ENCODE results near the gene POGZ. TPM values are rescaled to one million over a fixed set of nuclear protein-coding genes. Genes with fewer than 3 reads are reported as not detected.

The POGZ gene
- total and polyA plus RNA-seq, 2 of the 13 experiments (the other 11 are each of a cell fraction or from before 2014, with no cell fraction given), result 15.3 to 45.6 TPM

GRCh38 chr1:151502035-151502700 is 42.9 kb upstream of the POGZ start:
- intact Hi-C loops (cut with micrococcal nuclease; ENCODE audit: unreplicated experiment), result no loop called here
- Histone ChIP-seq H3K27me3 (ENCODE audit: control insufficient read depth in 1 of 2, insufficient read depth in 2 of 2, low read length in 2 of 2) (no peaks in the 10 kb centered on the region; a peak in 1 of 5 replicates), H3K4me2 (ENCODE audit: low read depth, low read length) (peak overlapping the region; percentile 32; the same call in 1 of the 2 replicates), H3K9ac (ENCODE audit: insufficient read depth, low read depth, low read length) (no peak overlapping the region), H2AFZ (ENCODE audit: low read length) (no peak overlapping the region), H3K79me2 (ENCODE audit: insufficient read depth, low read length) (no peaks in the 10 kb centered on the region), H3K9me3 (ENCODE audit: low read length) (no peaks in the 10 kb centered on the region), H3K4me1 (ENCODE audit: insufficient read depth, low read length) (peaks cover 22% of the 10 kb centered on the region), H3K36me3 (replicated peaks in 1 of 2; ENCODE audit: control insufficient read depth in 1 of 2, insufficient read depth in 2 of 2, low read length in 2 of 2) (no peaks in the 10 kb centered on the region), H4K20me1 (ENCODE audit: insufficient read depth, low read length) (no peaks in the 10 kb centered on the region), H3K27ac (ENCODE audit: extremely low read length, insufficient read depth, low read length) (no peak overlapping the region), H3K4me3 (replicated peaks in 1 of 3; ENCODE audit: insufficient read depth in 1 of 3, low read depth in 2 of 3, low read length in 3 of 3) (no peak overlapping the region)
- TF ChIP-seq ZNF10 (CRISPR knock-in tag; IDR thresholded peaks at IDR 0.05; ENCODE audit: borderline replicate concordance, low read depth) (no peak), ZFP62 (CRISPR knock-in tag; IDR thresholded peaks at IDR 0.05) (no peak), GLMP (CRISPR knock-in tag; IDR thresholded peaks at IDR 0.05; ENCODE audit: borderline replicate concordance) (no peak), ZNF362 (CRISPR knock-in tag; IDR thresholded peaks at IDR 0.05; ENCODE audit: borderline replicate concordance) (no peak), SAP130 (CRISPR knock-in tag; IDR thresholded peaks at IDR 0.05; ENCODE audit: low read depth) (no peak), KDM2A (CRISPR knock-in tag; IDR thresholded peaks at IDR 0.05; ENCODE audit: borderline replicate concordance, low read depth) (no peak), HOXD1 (CRISPR knock-in tag; IDR thresholded peaks at IDR 0.05) (no peak), KDM6A (CRISPR knock-in tag; IDR thresholded peaks at IDR 0.05; ENCODE audit: low read depth) (no peak), ZNF761 (CRISPR knock-in tag; conservative IDR thresholded peaks at IDR 0.05) (no peak)
- TF ChIP-seq, protein P1, sequence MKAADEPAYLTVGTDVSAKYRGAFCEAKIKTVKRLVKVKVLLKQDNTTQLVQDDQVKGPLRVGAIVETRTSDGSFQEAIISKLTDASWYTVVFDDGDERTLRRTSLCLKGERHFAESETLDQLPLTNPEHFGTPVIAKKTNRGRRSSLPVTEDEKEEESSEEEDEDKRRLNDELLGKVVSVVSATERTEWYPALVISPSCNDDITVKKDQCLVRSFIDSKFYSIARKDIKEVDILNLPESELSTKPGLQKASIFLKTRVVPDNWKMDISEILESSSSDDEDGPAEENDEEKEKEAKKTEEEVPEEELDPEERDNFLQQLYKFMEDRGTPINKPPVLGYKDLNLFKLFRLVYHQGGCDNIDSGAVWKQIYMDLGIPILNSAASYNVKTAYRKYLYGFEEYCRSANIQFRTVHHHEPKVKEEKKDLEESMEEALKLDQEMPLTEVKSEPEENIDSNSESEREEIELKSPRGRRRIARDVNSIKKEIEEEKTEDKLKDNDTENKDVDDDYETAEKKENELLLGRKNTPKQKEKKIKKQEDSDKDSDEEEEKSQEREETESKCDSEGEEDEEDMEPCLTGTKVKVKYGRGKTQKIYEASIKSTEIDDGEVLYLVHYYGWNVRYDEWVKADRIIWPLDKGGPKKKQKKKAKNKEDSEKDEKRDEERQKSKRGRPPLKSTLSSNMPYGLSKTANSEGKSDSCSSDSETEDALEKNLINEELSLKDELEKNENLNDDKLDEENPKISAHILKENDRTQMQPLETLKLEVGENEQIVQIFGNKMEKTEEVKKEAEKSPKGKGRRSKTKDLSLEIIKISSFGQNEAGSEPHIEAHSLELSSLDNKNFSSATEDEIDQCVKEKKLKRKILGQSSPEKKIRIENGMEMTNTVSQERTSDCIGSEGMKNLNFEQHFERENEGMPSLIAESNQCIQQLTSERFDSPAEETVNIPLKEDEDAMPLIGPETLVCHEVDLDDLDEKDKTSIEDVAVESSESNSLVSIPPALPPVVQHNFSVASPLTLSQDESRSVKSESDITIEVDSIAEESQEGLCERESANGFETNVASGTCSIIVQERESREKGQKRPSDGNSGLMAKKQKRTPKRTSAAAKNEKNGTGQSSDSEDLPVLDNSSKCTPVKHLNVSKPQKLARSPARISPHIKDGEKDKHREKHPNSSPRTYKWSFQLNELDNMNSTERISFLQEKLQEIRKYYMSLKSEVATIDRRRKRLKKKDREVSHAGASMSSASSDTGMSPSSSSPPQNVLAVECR (CRISPR knock-in tag; IDR thresholded peaks at IDR 0.05; ENCODE audit: borderline replicate concordance), result no peak
- in situ Hi-C loops (cut with HindIII; ENCODE audit: extremely low pct_ligation_motif_present, low pct_unique_long_range_greater_than_20kb), result no loop called here
- ChIA-PET POLR2A (no interaction called here), CTCF (ENCODE audit: low intra/inter-chr PET ratio, low total read pairs) (no interaction called here)
- DNase-seq (ENCODE audit: low spot score) (peak; percentile 18), FAIRE-seq (no peak), ATAC-seq (peak; percentile 43)
- no TSS peak for BruUV-seq (replicated peaks)
- WGBS (ENCODE audit: low lambda C conversion rate), result 17% methylated on average over 5 of the region's 5 CpGs

Measured in HepG2 (cell line).